ENCODE measurements around the gene CCDC9B.

The CCDC9B gene

DNA sequence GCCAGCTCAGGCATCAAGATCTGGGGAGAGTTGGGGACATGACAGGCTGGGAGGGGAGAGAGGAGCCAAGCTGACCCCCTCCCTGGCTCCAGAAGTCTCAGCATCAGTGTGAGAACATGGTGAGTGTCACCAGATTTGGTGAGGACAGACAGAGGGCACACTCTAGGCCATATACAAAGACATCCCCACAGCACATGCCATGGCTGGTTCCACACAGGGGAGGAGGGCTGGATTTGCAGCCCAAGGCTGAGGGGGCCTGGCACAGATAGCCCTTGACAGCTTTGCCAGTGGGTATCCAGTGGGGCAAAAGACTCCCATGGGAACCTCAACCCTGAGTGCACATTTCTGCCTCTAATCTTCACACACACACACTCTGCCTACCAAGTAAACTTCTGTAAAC is 47.7 kb downstream of the CCDC9B start:
- DNase-seq (ENCODE audit: low read depth, low spot score): no peak

DNA sequence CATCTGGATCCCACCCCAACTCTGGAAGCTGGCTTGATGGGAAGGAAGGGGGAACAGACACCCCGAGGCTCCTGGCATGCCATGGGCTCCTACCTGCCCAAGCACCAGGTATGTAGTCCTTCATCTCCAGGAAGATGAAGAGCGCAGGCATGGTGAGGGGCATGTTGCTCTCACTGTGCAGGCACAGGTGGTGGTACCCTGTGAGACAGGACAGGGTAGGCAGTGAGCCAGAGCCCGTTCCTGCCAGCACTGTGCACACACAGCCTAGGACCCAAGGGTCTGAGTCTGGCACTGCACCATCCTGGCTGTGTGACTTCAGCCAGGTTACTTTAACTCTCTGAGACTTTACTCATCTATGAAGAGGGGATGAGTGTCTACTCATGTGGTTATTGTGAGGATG is 48.5 kb downstream of the CCDC9B start:
- no peak for DNase-seq (ENCODE audit: low read depth, low spot score)

DNA sequence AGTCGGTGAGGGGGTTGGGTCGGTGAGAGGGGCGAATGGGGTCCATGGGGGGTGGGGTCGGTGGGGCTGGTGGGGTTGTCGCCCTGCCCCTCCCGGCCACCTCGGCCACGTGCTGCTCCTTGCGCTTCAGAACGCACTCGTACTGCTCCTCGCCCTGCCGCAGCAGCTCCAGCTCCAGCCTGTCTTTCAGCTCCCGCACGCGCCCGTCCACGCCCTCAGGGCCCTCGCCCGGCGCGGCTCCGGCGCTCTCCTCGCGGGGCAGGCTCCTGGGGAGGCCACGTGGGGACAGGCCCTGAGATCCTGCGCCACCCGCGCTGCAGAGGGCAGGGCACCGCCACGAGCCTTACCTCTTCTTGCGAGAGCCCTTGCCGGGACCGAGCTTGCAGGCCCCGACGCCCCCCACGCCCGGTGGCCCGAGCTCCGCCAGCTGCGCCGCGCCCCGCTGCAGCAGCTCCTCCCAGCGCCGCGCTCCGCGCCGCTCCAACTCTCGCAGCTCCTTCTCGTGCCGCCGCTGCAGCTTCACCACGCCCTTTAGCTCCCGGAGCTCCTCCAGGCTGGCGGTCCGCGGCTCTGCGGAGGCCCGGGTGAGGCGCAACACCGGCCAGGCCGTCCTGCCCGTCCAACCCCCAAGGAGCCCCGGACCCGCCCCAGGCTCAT is 49.7 kb downstream of the CCDC9B start:
- DNase-seq (ENCODE audit: low read depth, low spot score): no peak

DNA sequence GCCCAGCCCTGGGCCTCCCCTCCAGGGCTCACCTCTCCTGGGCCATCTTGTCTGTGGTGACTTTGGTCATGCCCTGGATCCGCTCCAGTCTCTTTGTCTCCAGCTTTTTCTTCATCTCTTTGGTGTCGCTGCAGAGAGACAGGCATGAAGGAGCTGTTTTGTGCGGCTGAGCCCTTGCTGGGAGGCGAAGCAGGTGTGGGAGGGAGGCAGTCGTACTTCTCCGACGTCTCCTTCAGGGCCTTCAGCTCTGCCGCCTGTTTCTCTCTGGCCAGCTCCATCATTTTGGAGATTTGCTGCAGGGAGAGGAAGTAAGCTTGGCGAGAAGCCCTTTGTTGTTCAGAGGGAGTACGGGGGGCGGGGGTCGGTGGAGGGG is 50.2 kb downstream of the CCDC9B start:
- DNase-seq (ENCODE audit: low read depth, low spot score): no peak

DNA sequence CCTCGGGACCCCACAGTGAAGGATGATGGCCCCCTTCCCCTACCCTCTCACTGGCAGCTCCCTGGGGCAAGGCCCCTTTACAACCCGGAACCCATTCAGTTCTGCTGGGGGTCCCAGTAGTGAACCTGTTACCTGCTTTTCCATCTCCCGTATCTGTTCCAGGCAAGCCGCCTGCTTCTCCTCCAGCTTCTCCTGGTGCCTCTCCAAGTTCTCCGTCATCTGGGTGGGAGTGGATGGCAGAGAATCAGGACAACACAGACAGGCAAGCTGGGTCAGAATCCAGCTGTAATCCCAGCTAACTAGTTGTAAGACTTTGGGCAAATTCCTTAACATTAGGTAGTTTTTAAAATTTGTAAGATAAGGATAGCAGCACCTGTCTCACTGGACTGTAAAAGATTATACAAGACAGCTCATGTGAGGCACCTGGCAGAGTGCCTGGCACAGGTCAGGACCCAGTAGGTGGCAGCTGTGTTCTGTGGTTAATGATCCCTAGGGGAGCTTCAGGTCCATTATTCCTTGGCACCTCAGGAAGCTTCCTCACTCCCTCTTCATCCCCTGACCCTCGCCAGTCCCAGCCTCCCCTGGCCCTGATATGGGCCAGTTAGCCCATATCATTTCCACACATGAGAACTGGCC is 51.5 kb downstream of the CCDC9B start:
- DNase-seq (ENCODE audit: low read depth, low spot score): no peak

DNA sequence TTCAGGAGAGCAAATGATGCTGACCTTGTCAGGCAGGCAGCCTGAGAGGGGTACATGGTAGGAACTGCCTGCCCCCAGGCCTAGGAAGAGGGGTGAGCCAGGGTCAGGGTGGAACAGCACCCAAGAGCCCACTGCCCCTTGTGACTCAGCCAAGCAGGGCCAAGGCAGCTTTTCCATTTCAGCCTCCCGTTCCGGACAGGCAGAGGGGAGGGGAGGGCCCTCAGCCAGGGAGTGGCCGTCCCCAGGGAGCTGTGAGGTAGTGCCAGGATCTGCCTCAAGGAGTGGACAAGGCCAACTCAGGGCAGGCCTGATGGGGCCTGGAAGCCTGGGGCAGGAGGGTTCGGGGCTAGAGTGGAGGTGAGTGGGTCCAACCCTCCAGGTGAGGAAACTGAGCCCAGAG is 52.8 kb downstream of the CCDC9B start:
- DNase-seq (ENCODE audit: low read depth, low spot score): no peak

DNA sequence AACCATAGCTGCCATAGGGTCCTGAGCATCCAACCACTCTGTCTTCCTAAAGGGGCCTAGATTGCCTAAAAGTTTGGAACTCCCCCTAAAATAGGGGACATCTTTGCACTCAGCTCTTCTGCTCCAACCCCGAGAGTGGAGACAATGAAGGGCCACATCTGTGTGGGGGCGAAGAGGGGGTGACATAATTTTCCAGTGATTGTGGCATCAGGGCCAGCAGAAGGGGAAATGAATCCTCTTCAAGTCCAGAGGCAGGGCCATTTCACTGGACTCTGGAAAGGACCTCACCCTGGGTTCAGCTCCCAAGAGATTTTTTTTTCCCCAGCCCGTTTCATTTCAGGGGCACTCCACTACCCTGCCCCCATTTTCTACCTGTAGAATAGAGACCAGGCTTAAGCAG is 53.2 kb downstream of the CCDC9B start:
- DNase-seq (ENCODE audit: low read depth, low spot score): no peak

DNA sequence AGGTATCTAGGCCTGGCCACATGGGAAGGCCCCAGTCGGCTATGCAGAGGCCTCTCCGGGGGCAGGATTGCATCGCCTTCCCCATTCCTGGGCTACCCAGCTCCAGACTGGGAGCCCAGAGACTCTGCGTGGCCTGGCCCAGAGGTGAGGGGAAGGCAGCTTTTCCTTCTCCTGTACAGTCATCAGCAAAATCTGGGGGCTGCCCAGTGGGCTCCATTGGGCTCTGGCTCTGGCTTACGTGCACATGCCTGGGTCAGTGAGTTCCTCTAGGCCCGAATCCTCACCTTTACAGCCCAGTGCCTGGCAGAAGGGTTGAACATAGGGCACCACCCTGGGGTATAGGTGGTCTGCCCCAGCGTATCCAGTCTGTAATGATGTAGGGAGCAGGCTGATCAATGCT is 53.9 kb downstream of the CCDC9B start:
- DNase-seq (ENCODE audit: low read depth, low spot score): no peak

DNA sequence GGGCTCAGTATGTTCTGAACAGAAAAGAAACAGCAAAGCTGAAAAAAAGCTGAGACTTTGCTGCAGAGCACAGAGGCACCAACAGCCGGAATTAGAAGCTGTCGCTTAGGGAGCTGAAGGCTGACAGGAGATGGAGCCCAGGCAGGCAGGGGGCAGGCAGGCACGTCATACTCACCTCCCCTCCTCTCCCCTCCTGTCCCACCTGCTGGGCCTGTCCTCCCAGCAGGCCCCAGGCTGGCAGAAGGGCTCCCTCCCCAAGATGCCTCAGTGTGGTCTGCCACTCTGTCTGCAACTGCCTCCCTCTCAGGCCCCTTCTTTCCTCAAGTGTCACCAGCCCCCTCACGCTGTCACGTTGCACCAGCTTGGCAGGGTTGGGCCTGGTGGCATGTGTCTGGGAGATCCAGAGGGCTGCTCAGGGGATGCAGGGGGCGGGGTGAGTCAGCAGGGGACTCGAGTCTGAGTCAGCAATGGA is 54.6 kb downstream of the CCDC9B start:
- no peak for DNase-seq (ENCODE audit: low read depth, low spot score)

DNA sequence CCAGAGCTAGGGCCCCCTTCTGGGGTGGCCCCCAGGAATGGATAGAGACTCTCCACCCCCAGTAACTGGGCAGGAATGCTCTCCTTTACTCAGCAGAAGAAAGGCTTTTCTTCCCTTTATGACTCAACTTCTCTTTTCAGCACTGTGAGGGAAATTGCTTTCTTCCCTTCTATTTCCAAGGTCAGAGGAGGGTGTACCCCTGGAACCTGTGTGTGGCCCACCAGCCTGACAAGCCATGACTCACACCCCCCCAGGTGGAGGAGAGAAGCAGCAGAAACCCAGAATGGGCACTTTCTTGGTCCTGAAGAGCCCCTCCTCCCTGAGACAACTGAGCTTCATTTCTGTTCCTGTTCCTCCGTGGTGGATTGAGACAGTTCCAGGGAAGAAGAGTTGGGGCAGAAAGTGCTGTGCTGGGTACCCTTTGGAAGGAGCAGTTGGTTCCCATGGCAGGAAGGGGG is 55.2 kb downstream of the CCDC9B start:
- DNase-seq (ENCODE audit: low read depth, low spot score): no peak

DNA sequence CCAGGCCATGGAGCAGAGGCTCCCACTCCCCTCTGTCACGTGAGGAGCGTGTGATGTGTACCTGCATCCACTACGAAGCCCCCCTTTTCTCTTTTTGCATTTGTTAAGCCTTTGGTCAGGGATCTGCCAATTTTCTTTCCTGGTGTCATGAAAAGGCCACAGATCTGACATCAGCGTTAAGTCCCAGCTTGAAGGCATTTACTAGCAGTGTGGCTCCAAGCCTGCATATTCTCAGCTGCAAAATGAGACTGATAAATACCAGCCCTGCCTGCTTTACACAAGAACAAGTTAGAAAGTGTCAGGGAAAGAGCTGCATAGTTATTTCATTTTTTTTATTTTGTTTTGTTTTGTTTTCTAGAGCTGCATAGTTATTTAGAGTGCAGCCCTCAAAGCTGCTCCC is 55.6 kb downstream of the CCDC9B start:
- DNase-seq (ENCODE audit: low read depth, low spot score): no peak

DNA sequence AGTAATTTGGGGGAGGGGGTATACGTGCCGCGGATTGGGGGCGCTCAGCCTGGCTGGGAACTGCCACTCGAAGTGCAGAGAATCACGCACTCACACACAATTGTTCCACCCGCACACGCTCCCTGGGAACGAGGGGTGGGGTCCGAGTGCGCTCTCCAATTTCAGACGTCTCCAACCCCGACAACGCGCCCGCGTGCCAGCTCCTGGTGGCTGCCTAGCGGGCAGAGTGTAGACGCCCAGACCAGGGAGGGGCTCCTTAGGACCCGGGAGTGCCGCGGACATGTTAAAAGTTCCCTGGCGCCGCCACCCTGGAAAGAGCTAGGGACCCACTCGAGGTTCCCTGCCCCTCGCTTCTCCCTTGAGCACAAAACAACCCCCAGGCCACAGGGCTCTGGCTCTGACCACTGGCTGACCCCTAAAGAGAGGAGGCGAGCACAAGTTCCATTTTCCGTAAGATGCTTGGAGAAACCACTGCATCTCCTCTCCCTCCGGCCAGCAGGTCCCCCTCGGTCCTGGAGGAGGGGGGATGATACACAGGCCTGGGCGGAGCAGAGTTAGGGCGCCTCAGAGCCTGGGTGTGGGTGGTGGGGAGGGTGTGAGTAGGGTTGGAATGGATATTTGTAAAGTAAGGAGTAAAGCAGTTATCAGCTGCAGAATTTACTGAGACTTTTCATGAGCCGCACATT is 57.0 kb downstream of the CCDC9B start:
- no peak for DNase-seq (ENCODE audit: low read depth, low spot score)

DNA sequence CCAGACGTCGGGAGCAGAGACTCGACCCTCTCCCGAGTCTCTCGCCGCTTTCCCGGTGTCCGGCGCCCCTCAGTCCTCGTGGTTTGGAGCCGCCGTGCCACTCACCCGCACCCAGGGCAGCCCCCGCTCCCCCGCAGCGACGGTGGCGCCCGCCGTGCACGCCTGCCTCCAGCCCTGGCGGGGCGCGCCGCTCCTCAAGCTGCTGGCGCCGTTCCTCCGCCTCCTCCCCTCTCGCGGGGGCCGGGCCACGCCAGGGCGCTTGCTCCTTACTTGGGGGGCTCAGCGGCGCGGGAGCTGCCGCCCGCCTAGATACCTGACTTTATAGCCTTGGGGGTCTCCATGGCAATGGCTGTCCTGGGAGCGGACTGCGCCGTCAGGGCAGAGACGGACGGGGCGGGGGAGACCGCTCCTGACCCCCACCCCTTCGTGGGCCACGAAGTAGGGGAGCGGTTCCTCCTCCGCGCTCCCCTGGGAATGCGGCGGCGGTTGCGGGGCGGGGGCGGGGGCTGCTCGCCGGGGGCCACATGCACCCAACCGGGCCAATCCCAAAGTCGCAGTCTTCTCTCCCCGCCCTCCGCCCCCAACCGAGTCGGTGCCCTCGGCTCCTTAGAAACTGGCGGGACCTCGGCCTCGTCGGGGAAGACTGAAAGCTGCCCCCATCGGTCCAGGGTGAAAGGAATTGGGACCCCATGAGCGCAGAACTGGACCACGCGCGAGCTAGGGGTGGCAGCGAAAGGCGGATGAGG is 57.7 kb downstream of the CCDC9B start, which contains the start of gene ANKRD63:
Gene ANKRD63, minus strand, starts transcription at position 196 of the 746 bp plus-strand sequence. CDS start 478 bp downstream, outside the sequence.
- DNase-seq (ENCODE audit: low read depth, low spot score): no peak

DNA sequence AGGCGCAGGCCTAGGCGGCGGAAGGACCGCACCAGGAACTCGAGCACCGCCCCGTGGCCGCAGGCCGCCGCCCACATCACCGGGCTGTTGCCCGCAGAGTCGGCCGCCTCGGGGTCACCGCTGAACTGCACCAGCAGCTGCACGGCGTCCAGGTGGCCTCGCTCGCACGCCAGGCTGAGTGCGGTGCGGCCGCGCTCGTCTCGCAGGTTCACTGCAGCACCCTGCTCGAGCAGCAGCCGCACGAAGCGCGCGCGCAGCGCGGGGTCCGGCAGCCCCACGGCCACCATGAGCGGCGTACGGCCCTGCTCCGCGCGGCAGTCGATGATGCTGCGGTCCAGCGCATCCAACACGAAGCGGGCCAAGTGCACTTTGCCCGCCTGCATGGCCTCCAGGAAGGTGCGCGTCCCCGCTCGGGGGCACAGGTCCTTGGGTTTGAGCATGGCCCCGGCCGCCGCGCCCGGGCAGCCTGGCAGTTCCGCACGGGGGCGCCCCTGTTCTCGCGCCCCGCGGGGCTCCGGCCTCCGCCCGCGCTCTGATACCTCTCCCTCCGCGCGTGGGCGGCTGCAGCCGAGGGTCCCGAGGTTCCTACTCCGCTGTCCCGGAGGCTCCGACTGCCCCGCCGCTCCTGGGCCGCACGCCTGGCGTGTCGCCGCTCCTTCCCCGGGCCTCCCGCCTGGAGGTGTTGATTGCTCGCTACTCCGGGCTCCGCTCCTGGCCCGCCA is 58.4 kb downstream of the CCDC9B start:
- peak; percentile 9 for DNase-seq (ENCODE audit: low read depth, low spot score)

DNA sequence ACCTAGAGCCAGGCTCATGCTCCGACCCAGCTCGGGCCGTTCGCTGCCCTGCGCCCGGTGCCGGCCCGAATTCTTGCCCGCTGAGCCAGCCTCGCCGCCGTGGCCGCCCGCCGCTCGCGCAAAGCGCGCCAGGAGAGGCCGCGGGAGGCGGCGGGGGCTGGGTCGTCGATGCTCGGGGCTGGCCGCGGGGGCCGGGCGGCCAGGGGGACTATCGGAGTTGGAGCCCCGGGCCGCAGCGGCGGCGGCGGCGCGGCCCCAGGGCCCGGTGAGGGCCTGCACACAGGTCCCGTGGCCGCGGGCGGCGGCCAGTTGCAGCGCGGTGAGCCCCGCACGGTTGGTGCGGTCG is 59.0 kb downstream of the CCDC9B start:
- no peak for DNase-seq (ENCODE audit: low read depth, low spot score)

Data from activated naive CD8-positive, alpha-beta T cell treated with anti-CD3 and anti-CD28 coated beads, Interleukin-2, amount 50 U/mL, for 16 hours (primary cell).